ACC112 (cell line): Measurements from ENCODE around the gene P2RY1.
A peak's percentile ranks its signal among the peaks of the same experiment; 100 is the strongest.

ENCODE experiments used
- H2AFZ ChIP-seq: fragments of 200-600 bp; sonication (generic); one replicate; pipeline ENCODE4 v1.6.0; 2017; ENCODE audit warnings: antibody characterized with exemption, low read length; ENCODE audit not compliant: unreplicated experiment
- H3K27ac ChIP-seq: fragments of 200-600 bp; sonication (generic); 2 replicates; pipeline ENCODE4 v1.5.1; 2014; ENCODE audit warnings: low read depth, mild to moderate bottlenecking, antibody characterized with exemption, low read length, moderate library complexity
- H3K27me3 ChIP-seq: fragments of 200-600 bp; sonication (generic); 2 replicates; pipeline ENCODE4 v1.6.1; 2014; ENCODE audit warnings: mild to moderate bottlenecking, antibody characterized with exemption, low read length, moderate library complexity, mixed read lengths; ENCODE audit not compliant: insufficient read depth
- H3K36me3 ChIP-seq: fragments of 200-600 bp; sonication (generic); 2 replicates; pipeline ENCODE4 v1.6.1; 2016; ENCODE audit warnings: mild to moderate bottlenecking, antibody characterized with exemption, low read length, moderate library complexity, mixed read lengths; ENCODE audit not compliant: insufficient read depth
- H3K4me1 ChIP-seq: fragments of 200-600 bp; sonication (generic); one replicate; pipeline ENCODE4 v1.6.1; 2016; ENCODE audit warnings: low read length, mixed read lengths; ENCODE audit not compliant: insufficient read depth, unreplicated experiment, control insufficient read depth
- H3K4me3 ChIP-seq: fragments of 200-600 bp; sonication (generic); 2 replicates; pipeline ENCODE4 v1.5.1; 2014; ENCODE audit warnings: mild to moderate bottlenecking, low read depth, low read length
- H3K79me2 ChIP-seq: fragments of 200-600 bp; sonication (generic); one replicate; pipeline ENCODE4 v1.6.0; 2016; ENCODE audit warnings: low read length; ENCODE audit not compliant: control insufficient read depth, unreplicated experiment, insufficient read depth

Gene P2RY1

GRCh38 chr3:152823781-152824180 lies 11.2 kb upstream of the P2RY1 start:
- Histone ChIP-seq H3K4me1 (no peaks in the 10 kb centered on the region), H3K27me3 (peaks cover 8% of the 10 kb centered on the region; the same call in 1 of the 2 replicates), H3K79me2 (no peaks in the 10 kb centered on the region), H2AFZ (no peak overlapping the region), H3K36me3 (no peaks in the 10 kb centered on the region), H3K4me3 (no peak overlapping the region), H3K27ac (no peak overlapping the region)

- no peaks in the 10 kb centered on the region for H3K4me1 ChIP-seq
- no peak overlapping the region for H2AFZ ChIP-seq
- H3K27me3 ChIP-seq, result peaks cover 8% of the 10 kb centered on the region; the same call in 1 of the 2 replicates
- no peaks in the 10 kb centered on the region for H3K36me3 ChIP-seq
- no peak overlapping the region for H3K27ac ChIP-seq
- H3K79me2 ChIP-seq, result no peaks in the 10 kb centered on the region
- no peak overlapping the region for H3K4me3 ChIP-seq
These were observed 9.4 kb upstream of the P2RY1 start for GRCh38 chr3:152825566-152825965.

- peaks cover 15% of the 10 kb centered on the region; the same call in 1 of the 2 replicates for H3K27me3 ChIP-seq
- H3K79me2 ChIP-seq, result no peaks in the 10 kb centered on the region
- H2AFZ ChIP-seq, result no peak overlapping the region
- H3K36me3 ChIP-seq, result no peaks in the 10 kb centered on the region
- H3K4me3 ChIP-seq, result no peak overlapping the region
- no peak overlapping the region for H3K27ac ChIP-seq
- no peaks in the 10 kb centered on the region for H3K4me1 ChIP-seq
These were observed 8.5 kb upstream of the P2RY1 start for GRCh38 chr3:152826476-152826875.

- H3K27me3 ChIP-seq, result peaks cover 17% of the 10 kb centered on the region; the same call in 1 of the 2 replicates
- H3K79me2 ChIP-seq, result no peaks in the 10 kb centered on the region
- H3K36me3 ChIP-seq, result no peaks in the 10 kb centered on the region
- H2AFZ ChIP-seq, result no peak overlapping the region
- H3K27ac ChIP-seq, result no peak overlapping the region
- H3K4me1 ChIP-seq, result no peaks in the 10 kb centered on the region
- no peak overlapping the region for H3K4me3 ChIP-seq
These were observed 7.6 kb upstream of the P2RY1 start for GRCh38 chr3:152827313-152827712.

- H2AFZ ChIP-seq, result no peak overlapping the region
- no peaks in the 10 kb centered on the region for H3K4me1 ChIP-seq
- no peak overlapping the region for H3K4me3 ChIP-seq
- H3K36me3 ChIP-seq, result no peaks in the 10 kb centered on the region
- no peaks in the 10 kb centered on the region for H3K79me2 ChIP-seq
- H3K27me3 ChIP-seq, result peaks cover 17% of the 10 kb centered on the region; the same call in 1 of the 2 replicates
- H3K27ac ChIP-seq, result no peak overlapping the region
These were observed 6.7 kb upstream of the P2RY1 start for GRCh38 chr3:152828075-152828840.

- Histone ChIP-seq H3K4me3 (no peak overlapping the region), H3K4me1 (no peaks in the 10 kb centered on the region), H3K27me3 (peaks cover 24% of the 10 kb centered on the region), H3K79me2 (no peaks in the 10 kb centered on the region), H2AFZ (no peak overlapping the region), H3K27ac (no peak overlapping the region), H3K36me3 (no peaks in the 10 kb centered on the region)
These were observed 4.7 kb upstream of the P2RY1 start for GRCh38 chr3:152830245-152830644.

GRCh38 chr3:152832046-152832445 lies 2.9 kb upstream of the P2RY1 start:
- no peaks in the 10 kb centered on the region for H3K36me3 ChIP-seq
- H3K27me3 ChIP-seq, result peaks cover 41% of the 10 kb centered on the region
- H3K27ac ChIP-seq, result no peak overlapping the region
- H3K79me2 ChIP-seq, result no peaks in the 10 kb centered on the region
- no peak overlapping the region for H3K4me3 ChIP-seq
- H2AFZ ChIP-seq, result no peak overlapping the region
- H3K4me1 ChIP-seq, result peaks cover 5% of the 10 kb centered on the region

GRCh38 chr3:152833089-152833488 lies 1.8 kb upstream of the P2RY1 start:
- Histone ChIP-seq H3K27ac (no peak overlapping the region), H3K4me3 (no peak overlapping the region), H3K36me3 (no peaks in the 10 kb centered on the region), H3K4me1 (peaks cover 5% of the 10 kb centered on the region), H3K79me2 (no peaks in the 10 kb centered on the region), H3K27me3 (peaks cover 50% of the 10 kb centered on the region), H2AFZ (no peak overlapping the region)

GRCh38 chr3:152834191-152834775 lies 648 bp upstream of the P2RY1 start:
- Histone ChIP-seq H2AFZ (peak overlapping the region; percentile 76), H3K36me3 (no peaks in the 10 kb centered on the region), H3K79me2 (no peaks in the 10 kb centered on the region), H3K27ac (no peak overlapping the region), H3K4me1 (peaks cover 5% of the 10 kb centered on the region), H3K4me3 (peak overlapping the region; percentile 96), H3K27me3 (peaks cover 61% of the 10 kb centered on the region)

- H2AFZ ChIP-seq, result no peak overlapping the region
These were observed 721 bp downstream of the P2RY1 start for GRCh38 chr3:152835601-152836102.

GRCh38 chr3:152836269-152836668 lies 1.3 kb downstream of the P2RY1 start:
- Histone ChIP-seq H3K79me2 (no peaks in the 10 kb centered on the region), H3K36me3 (no peaks in the 10 kb centered on the region), H3K4me1 (peaks cover 5% of the 10 kb centered on the region), H2AFZ (no peak overlapping the region), H3K27me3 (peaks cover 72% of the 10 kb centered on the region), H3K27ac (no peak overlapping the region), H3K4me3 (peak overlapping the region; percentile 96)

More at GRCh38 chr3:152835601-152836102, 721 bp downstream of the P2RY1 start:
- Histone ChIP-seq H3K27me3 (peaks cover 72% of the 10 kb centered on the region), H3K27ac (no peak overlapping the region), H3K4me1 (peaks cover 5% of the 10 kb centered on the region), H3K36me3 (no peaks in the 10 kb centered on the region), H3K79me2 (no peaks in the 10 kb centered on the region), H3K4me3 (peak overlapping the region; percentile 96)
